GM21529 (cell line): ENCODE results near the gene CHST15.

Experiments used
- ATAC-seq: cut with Tn5 transposase; IDR thresholded peaks from one replicate; pipeline ENCODE4 v1.9.1; 2021; ENCODE audit not compliant: unreplicated experiment

Gene CHST15

GRCh38 chr10:124032087-124032935 is 61.1 kb downstream of the CHST15 start:
- ATAC-seq = no peak

GRCh38 chr10:124030492-124031110 is 62.8 kb downstream of the CHST15 start:
- ATAC-seq = no peak

- no peak for ATAC-seq
Measured at GRCh38 chr10:124030061-124030460, 63.3 kb downstream of the CHST15 start.

- no peak for ATAC-seq
Measured at GRCh38 chr10:124029559-124029958, 63.8 kb downstream of the CHST15 start.

- no peak for ATAC-seq
Measured at GRCh38 chr10:124028700-124029480, 64.5 kb downstream of the CHST15 start.

- ATAC-seq = no peak
Measured at GRCh38 chr10:124027651-124028050, 65.7 kb downstream of the CHST15 start.

GRCh38 chr10:124027031-124027611 is 66.3 kb downstream of the CHST15 start:
- no peak for ATAC-seq

GRCh38 chr10:124026589-124026939 is 66.8 kb downstream of the CHST15 start:
- no peak for ATAC-seq

- no peak for ATAC-seq
Measured at GRCh38 chr10:124025660-124026588, 67.5 kb downstream of the CHST15 start.

GRCh38 chr10:124025152-124025551 is 68.2 kb downstream of the CHST15 start:
- ATAC-seq = no peak

GRCh38 chr10:124022066-124022465 is 71.3 kb downstream of the CHST15 start:
- no peak for ATAC-seq

GRCh38 chr10:124020981-124021815 is 72.2 kb downstream of the CHST15 start:
- no peak for ATAC-seq

- no peak for ATAC-seq
Measured at GRCh38 chr10:124019886-124020797, 73.3 kb downstream of the CHST15 start.

GRCh38 chr10:124018886-124019525 is 74.4 kb downstream of the CHST15 start:
- no peak for ATAC-seq

- ATAC-seq = no peak
Measured at GRCh38 chr10:124017729-124018128, 75.7 kb downstream of the CHST15 start.

- no peak for ATAC-seq
Measured at GRCh38 chr10:124016804-124017375, 76.5 kb downstream of the CHST15 start.

- ATAC-seq = no peak
Measured at GRCh38 chr10:124015991-124016390, 77.4 kb downstream of the CHST15 start.
